HG03469 (cell line): ENCODE measurements around the gene PRTFDC1.
"Not testable (repeated sequence)": the region's sequence is repeated elsewhere in the genome, so short reads cannot be mapped to it uniquely, and the experiment has no call there.

Experiments
- ATAC-seq: cut with Tn5 transposase; IDR thresholded peaks from one replicate; pipeline ENCODE4 v1.9.1; 2021; ENCODE audit warnings: mild to moderate bottlenecking, moderate library complexity, moderate number of reproducible peaks; ENCODE audit not compliant: unreplicated experiment

PRTFDC1 gene

DNA sequence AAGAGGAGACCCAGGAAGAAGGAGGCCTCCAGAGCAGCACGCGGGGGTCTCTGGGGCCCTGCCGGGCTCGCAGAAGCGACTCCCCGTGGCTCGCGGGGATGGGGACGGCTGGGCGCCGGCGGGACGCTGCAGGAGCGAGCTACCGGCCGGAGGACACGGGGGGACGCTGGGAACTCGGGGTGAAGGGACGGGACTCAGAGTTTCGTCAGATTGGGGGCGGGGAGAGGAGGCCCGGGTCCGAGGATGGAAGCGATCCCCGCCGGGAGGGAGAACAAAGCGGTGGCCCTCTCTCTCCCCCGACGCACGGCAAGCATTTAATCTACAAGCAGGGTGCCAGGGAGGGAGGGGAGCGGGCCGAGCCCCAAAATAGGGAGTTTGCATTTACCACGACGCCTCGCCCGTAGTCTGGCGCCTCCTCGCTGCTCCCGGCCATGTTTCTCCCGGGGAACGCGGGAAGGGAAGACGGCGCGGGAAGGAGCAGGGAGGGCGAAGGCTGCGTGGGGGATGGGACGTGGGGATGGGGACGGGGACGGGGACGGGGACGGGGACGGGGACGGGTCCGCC, at the start of gene PRTFDC1:
Gene PRTFDC1, minus strand, starts transcription at position 464 of the 564 bp plus-strand sequence. Its CDS starts 31 bp downstream, at position 433.
- ATAC-seq: no peak

DNA sequence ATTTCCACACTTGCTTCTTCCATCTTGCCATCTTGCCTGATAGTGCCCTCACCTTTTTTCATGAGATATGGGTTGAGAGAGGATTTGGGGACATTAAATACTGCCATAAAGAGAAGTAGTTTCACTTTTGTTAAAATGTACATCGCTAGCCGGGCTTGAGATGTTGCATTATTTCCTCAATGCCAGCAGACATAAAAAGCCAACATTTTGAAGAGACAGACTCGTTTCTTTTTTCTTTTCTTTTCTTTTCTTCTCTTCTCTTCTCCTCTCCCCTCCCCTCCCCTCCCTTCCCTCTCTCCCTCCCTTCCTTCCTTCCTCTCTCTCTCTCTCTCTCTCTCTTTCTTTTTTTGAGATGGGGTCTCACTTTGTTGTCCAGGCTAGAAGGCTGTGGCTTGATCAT, 45.6 kb upstream of the PRTFDC1 start:
- no peak for ATAC-seq

DNA sequence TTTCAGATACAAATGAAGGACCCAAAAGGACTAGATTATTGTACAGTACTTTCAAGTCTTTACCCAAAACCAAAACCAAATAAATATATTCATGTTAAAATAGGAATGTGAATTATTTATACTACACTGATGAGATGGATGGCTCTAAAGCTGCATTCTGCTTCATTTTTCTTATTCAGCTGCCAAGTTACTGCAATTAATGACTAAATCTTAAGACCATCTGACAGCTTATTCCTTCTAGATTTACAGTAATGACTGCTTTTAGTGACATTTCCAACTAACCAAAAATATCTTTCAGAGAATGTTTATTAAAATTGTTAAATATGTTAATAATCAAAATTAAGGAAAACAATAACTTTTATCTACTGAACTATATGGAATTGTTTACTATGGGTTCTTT, 42.7 kb upstream of the PRTFDC1 start:
- ATAC-seq: no peak

GRCh38 chr10:24993237-24993958, 41.0 kb upstream of the PRTFDC1 start:
- ATAC-seq: no peak

DNA sequence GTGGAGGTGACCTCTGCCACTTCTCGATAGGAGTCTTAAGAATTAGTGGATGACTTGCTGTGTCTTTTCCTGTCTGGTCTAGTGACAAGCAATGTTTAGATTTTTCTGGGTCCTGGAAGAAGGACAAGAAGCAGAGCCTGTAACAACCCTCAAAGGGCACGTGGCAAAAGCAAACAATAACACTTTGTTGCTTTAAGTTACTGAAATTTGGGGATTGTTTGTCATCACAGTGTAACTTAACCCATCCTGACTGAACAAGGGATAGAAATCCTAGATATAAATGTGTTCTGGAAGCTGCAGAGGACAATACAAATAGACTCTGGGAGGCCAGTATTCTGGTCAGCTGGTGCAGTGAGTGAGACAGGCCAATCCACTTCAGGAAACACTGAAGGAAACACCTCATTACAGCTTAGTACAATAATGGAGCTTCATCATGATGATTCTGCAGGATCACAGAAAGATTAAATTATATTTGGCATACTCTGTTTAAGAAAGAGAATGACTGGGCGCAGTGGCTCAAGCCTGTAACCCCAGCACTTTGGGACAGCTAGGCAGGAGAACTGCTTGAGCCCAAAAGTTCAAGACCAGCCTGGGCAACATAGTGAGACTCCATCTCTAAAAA, 40.2 kb upstream of the PRTFDC1 start:
- no peak for ATAC-seq

DNA sequence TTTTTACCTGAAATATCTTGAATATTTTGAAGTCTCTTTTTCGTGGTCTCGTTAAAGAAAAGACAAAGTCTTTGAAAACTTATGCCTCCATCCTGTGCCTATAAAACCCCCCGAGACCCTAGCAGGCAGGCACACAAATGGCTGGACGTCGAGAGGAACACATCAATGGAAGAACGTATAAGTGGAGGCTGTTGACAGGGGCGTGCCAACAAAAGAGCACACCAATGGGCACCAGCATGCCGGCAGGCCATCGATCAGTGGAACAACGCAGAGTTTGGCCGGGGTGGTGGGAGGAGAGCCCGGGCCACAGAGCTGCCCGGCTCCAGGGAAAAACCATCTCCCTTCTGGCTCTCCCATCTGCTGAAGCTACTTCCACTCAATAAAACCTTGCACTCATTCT, 38.9 kb upstream of the PRTFDC1 start:
- ATAC-seq: no peak

DNA sequence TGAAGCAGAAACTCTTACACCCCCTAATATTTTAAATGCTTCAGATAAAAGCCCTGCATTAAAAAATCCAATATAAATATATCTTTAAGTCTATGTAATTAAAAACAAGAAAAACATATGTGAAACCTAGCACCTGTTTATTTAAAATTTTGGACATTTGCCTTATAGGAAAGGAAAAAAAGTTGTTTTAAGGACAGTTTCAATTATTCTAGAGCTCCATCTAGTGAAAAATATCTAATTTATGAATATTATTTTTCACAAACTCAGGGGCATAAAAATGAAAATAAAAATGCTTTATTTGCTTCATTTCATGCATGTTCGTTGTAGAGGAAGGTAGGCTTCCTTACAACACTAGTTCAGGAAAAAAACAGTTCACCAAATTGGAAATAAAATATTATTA, 37.5 kb upstream of the PRTFDC1 start:
- no peak for ATAC-seq

GRCh38 chr10:24988831-24989640, 36.6 kb upstream of the PRTFDC1 start:
- ATAC-seq: no peak

DNA sequence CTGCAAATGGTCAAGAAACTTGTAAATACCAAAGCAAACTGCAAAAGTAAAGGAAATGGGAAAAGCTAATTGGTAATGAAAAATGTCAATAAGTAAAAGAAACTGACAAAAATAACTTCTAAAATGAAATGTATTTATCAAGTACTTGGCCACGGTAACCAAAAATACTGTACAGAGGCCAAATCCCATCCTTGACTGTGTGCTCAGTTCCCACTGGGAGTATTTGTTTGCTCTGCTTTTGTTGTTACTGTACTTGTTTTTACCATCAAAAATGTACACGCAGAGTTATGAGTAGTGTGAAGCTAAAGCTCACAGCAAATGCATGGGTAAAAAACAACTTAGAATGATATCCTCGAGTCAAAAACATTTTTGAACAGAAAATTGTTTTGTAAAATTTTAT, 32.5 kb upstream of the PRTFDC1 start:
- no peak for ATAC-seq

GRCh38 chr10:24983946-24984345, 31.5 kb upstream of the PRTFDC1 start:
- ATAC-seq: no peak

DNA sequence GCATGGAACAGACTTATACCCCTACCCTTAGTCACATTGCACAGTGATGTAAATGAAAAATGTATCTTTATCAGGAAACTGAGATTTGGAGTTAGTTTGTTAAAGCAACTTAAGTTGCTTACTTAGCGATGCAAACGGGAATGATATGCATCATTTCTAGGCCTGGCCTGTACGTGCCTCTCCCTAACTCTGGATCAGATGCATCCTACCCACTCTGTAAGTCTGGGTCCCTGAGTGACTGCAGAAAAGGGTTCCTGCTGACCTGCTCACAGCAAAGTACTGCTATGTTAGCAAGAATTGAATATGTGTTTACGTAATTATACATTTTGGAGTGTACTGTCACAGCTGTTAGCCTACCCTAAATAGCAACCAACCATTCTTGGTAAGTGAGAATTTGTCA, 30.7 kb upstream of the PRTFDC1 start:
- ATAC-seq: no peak

DNA sequence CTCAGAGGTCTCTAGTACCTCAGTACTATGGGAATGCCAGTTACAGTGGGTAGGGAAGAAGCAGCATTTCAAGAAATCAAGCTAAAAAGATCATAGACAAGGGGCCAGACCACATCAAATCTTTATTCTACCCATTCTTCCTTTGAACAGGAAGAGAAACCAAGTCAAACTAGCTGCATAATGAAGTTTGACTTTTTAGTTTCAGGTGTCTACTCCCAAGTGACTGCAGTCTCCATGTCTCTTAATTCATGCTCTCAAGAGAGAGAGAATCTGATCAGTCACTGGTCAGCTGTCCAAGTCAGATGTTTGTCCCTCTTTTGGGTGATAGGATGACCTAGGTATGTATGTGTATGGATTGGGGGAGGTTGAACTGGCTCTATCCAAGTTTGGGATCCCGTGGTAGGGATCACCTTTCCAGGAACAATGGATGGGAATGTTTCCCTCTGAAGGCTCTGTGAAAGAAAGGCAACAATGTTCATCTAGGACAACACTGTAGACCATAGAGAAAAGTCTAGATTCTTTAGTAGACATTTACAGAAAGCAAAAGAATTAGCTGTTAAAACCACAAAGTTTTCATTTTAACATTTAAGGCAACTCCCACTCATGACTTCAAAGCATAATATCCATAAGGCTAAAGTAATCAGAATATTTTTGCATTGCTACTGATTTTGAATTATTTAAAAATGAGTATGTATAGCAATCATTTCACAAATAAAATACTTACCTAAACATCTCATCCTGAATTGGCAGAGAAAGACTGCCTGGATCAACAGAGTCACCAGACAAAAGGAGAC, 30.1 kb upstream of the PRTFDC1 start:
- no peak for ATAC-seq

DNA sequence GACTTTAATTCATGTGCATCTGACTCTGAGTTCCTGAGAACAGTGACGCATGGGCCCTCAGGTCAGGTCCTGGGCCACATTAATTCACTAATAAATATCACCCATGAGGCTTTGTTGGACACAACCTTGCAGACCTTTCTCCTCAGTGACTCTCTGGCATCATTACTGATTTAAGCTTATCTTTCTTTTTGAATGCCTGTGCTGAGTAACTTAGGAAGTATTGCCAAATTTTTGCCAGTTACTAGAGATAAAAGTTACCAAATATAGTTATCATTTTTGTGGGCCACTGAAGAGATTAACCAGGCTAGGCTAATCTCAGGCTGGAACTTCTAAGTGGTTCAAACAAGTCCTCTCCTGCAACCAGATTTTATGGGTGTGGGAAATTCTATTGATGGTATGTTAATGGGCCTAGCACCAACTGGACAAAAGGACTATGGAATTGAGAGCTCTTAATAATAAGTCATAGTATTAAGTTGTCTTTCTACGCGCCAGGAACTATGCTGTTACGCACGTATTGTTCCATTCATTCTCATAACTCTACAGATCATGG, 28.8 kb upstream of the PRTFDC1 start:
- no peak for ATAC-seq

GRCh38 chr10:24979685-24980084, 27.3 kb upstream of the PRTFDC1 start:
- no peak for ATAC-seq

GRCh38 chr10:24974976-24975375, 22.6 kb upstream of the PRTFDC1 start:
- no peak for ATAC-seq

- no peak for ATAC-seq
These were observed 20.8 kb upstream of the PRTFDC1 start for GRCh38 chr10:24973163-24973562.

- no peak for ATAC-seq
These were observed 19.0 kb upstream of the PRTFDC1 start for GRCh38 chr10:24971374-24971773.

DNA sequence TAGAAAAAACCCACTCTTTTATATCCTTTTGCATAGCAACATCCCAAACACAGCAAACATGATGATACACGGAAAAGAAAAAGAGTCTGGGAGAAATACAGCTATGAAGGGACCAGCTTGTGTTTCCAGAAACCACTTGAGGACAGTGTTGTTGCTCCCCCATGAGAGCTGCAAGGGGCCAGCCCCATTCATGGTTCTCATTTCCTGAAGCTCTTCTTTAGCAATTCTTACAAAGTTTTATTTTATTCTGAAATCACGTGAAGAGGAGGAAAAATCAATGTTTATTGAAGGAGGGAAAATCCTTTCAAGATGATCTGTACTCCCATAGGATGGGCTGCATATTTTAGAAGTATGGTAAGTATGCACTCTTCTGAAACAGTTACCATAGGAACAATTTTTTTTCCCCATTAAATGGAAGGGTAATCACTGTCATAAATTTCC, 17.5 kb upstream of the PRTFDC1 start:
- ATAC-seq: no peak

DNA sequence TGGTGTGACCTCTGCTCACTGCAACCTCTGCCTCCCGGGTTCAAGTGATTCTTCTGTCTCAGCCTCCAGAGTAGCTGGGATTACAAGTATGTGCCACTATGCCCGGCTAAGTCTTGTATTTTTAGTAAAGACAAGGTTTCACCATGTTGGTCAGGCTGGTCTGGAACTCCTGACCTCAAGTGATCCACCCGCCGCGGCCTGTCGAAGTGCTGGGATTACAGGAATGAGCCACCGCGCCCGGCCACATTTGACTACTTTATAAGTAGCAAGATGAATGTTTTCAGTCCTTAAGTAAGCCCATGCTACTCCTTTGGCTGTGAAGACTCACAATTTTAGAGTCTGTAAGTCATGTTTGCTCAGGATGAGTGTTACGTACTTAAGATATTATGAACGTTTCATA, 16.5 kb upstream of the PRTFDC1 start:
- ATAC-seq: not testable (repeated sequence)

DNA sequence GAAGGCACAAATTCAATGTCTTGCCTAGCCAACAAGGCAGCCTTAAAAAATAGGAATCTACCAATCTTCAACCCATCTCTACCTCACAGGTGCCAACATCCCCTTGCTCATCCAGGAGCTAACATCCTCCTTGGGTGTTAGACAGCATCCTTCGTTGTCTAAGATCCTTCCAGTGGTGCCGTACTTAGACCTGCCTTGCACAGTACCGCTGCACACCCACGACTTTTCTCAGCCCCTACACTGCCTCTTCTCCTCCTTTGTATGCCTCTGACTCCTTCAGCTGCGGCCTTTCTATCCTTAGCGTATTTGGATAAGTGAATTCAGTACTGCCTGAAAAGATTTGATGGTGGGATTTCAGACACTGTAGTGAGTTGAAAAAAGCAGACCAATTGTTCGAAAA, 15.9 kb upstream of the PRTFDC1 start:
- ATAC-seq: no peak
